NT2/D1 (cell line): ENCODE measurements around the gene ACACB.

Experiments
- SUZ12 ChIP-seq: IDR thresholded peaks from 2 replicates; pipeline ENCODE4 v1.6.1; 2011; ENCODE audit not compliant: insufficient read length, insufficient read depth; ENCODE audit errors: extremely low read depth
- YY1 ChIP-seq: IDR thresholded peaks from 2 replicates; pipeline ENCODE4 v1.6.1; 2011; ENCODE audit not compliant: insufficient read length, insufficient read depth
- ZNF274 ChIP-seq: IDR thresholded peaks from 2 replicates; pipeline ENCODE4 v1.6.1; 2011; ENCODE audit warnings: mild to moderate bottlenecking, low read depth, low read length

DNA sequence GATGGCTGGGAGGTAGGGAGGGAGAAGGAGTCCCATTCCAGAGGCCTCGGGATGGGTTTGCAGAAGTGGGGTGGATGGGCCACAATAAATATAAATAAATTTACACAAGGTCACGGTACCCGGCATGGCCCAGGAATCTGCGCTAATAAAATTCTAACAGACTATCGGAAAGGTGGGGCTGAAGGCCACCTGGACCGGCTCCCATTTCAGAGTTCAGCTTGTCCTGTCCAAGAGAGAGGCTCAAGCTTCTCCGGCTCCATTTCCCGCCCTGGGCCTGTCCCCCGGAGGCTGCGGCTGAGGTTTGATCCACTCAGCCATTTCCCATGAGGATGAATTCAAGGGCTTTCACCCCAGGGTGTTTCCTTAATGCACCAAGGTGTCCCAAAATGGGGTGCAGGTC lies 162.5 kb downstream of the ACACB start:
- TF ChIP-seq ZNF274 (no peak), YY1 (no peak), SUZ12 (no peak)
